ENCODE data around the gene MTIF3.

The MTIF3 gene

GRCh38 chr13:27395007-27395510 lies 55.3 kb downstream of the MTIF3 start:
- DNase-seq (ENCODE audit: insufficient read length, low spot score), result no peak
- no peak for TF ChIP-seq PAX5 (IDR thresholded peaks at IDR 0.05; ENCODE audit: insufficient read depth, low read length, severe bottlenecking)
- TF ChIP-seq POU2F2 (IDR thresholded peaks at IDR 0.05; ENCODE audit: low read depth, low read length), result no peak
- no peak for TF ChIP-seq SPI1 (IDR thresholded peaks at IDR 0.05; ENCODE audit: low read depth, low read length)
- TF ChIP-seq POLR2A (IDR thresholded peaks at IDR 0.05; ENCODE audit: low read depth, low read length), result no peak
- no peak for FAIRE-seq

GRCh38 chr13:27393101-27393500 lies 57.3 kb downstream of the MTIF3 start:
- FAIRE-seq (no peak), DNase-seq (ENCODE audit: insufficient read length, low spot score) (no peak)
- TF ChIP-seq POLR2A (IDR thresholded peaks at IDR 0.05; ENCODE audit: low read depth, low read length), result no peak
- TF ChIP-seq PAX5 (IDR thresholded peaks at IDR 0.05; ENCODE audit: insufficient read depth, low read length, severe bottlenecking), result no peak
- no peak for TF ChIP-seq POLR2AphosphoS5 (IDR thresholded peaks at IDR 0.05; ENCODE audit: low read depth, low read length)
- TF ChIP-seq TAF1 (IDR thresholded peaks at IDR 0.05; ENCODE audit: low read depth, low read length), result no peak
- no peak for TF ChIP-seq POU2F2 (IDR thresholded peaks at IDR 0.05; ENCODE audit: low read depth, low read length)
- TF ChIP-seq SPI1 (IDR thresholded peaks at IDR 0.05; ENCODE audit: low read depth, low read length), result no peak

- TF ChIP-seq PAX5 (IDR thresholded peaks at IDR 0.05; ENCODE audit: insufficient read depth, low read length, severe bottlenecking) (no peak), SPI1 (IDR thresholded peaks at IDR 0.05; ENCODE audit: low read depth, low read length) (no peak), TAF1 (IDR thresholded peaks at IDR 0.05; ENCODE audit: low read depth, low read length) (no peak), POLR2A (IDR thresholded peaks at IDR 0.05; ENCODE audit: low read depth, low read length) (no peak), POLR2AphosphoS5 (IDR thresholded peaks at IDR 0.05; ENCODE audit: low read depth, low read length) (no peak), POU2F2 (IDR thresholded peaks at IDR 0.05; ENCODE audit: low read depth, low read length) (no peak)
- no peak for FAIRE-seq
- no peak for DNase-seq (ENCODE audit: insufficient read length, low spot score)
These were observed 58.9 kb downstream of the MTIF3 start for GRCh38 chr13:27391471-27391870.

- FAIRE-seq (no peak), DNase-seq (ENCODE audit: insufficient read length, low spot score) (no peak)
- TF ChIP-seq PAX5 (IDR thresholded peaks at IDR 0.05; ENCODE audit: insufficient read depth, low read length, severe bottlenecking), result no peak
These were observed 60.5 kb downstream of the MTIF3 start for GRCh38 chr13:27389891-27390290.

- DNase-seq (ENCODE audit: insufficient read length, low spot score), result no peak
- no peak for TF ChIP-seq POLR2AphosphoS5 (IDR thresholded peaks at IDR 0.05; ENCODE audit: low read depth, low read length)
- no peak for TF ChIP-seq POLR2A (IDR thresholded peaks at IDR 0.05; ENCODE audit: low read depth, low read length)
- no peak for TF ChIP-seq TAF1 (IDR thresholded peaks at IDR 0.05; ENCODE audit: low read depth, low read length)
- no peak for TF ChIP-seq PAX5 (IDR thresholded peaks at IDR 0.05; ENCODE audit: insufficient read depth, low read length, severe bottlenecking)
- TF ChIP-seq SPI1 (IDR thresholded peaks at IDR 0.05; ENCODE audit: low read depth, low read length), result no peak
- FAIRE-seq, result no peak
These were observed 62.1 kb downstream of the MTIF3 start for GRCh38 chr13:27388241-27388640.
